Activated CD4-positive, alpha-beta T cell treated with anti-CD3 and anti-CD28 coated beads for 1 hour (primary cell): ENCODE measurements around the gene UBE2L5.

Source experiments
- DNase-seq: peaks from one replicate; pipeline ENCODE4 v3.0.0-alpha.2; 2020

UBE2L5 gene

DNA sequence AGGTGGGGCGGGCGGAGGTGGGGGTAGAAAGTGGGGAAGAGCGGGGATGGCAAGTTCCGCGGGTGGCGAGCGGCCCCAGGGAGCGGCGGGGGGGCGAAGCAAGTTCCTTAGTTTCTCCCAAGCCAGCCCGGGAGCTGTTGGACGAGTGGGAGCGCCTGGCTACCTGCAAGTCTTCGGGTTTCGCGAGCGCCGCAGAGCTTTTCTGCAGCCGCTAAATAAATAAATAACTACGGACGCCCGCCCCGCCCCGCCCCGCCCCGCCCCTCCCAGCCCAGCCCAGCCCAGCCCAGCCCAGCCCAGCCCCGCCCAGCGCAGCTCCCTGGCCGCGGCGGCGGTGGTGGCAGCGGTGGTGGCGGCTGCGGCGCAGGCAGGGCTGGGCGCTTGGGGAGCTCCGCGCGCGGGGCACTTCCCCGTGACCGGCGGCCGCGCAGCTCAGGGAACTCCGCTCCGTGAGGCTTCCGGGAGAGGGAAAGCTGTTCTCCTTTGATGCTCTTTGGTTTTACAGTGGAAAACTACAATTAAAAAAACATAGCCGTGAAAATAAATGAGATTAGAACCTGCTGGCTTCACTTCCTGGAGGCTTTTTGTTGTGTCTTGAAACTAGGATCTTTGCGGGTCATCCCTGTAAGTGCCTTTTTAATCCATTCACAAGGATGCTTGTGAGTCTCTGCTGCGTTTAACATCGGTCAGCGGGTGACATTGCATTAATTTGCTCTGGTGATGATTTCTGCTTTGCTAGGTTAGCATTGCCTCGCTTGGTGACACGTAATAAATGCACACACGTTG, at the start of gene UBE2L5:
TSS of gene UBE2L5 (plus strand) at position 440 of the 786 bp plus-strand sequence. CDS start 5,498 bp downstream, outside the sequence.
- peak; percentile 44 for DNase-seq

DNA sequence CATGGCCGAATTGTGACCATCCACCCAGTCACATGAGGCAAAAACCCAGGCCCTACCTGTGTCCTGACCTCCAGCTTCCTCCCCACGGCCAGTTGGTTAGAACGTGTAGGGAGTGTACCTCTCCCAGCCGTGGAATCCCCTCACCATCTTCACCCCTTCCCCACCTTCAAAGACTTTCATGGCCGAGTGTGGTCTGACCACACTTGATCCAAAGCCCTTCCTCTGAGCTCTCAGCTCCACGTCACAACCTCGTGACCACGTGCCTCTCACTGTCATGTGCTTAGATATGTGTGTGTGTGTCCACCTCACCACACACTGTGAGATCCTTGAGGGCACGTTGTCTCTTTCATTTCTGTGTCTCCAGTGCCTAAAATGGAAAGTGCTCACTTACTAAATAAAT, 48.6 kb upstream of the UBE2L5 start:
- DNase-seq = peak; percentile 14

DNA sequence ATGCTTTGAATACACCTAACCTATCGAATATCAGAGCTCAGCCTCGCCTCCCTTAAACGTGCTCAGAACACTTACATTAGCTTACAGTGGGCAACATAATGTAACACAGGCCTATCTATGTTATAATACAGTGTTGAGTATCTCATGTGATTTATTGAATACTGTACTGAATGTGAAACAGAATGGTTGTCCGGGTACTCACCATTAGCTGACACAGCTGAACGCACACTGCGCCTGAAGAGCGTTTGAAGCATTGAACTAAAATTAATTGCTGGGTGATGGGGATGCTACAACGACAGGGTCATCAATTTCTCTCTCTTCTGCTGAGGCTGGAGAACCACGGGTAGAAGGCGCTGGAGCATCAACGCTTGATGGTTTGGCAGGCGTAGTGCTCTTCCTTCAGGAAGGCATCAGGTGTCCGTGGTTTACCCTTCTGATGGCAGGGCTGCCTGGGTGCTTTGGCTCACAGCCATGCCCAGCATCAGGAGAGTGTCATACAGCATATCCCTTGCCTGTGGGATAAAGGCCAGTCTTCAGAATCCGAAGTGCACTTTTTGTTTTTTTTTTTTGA, 46.9 kb upstream of the UBE2L5 start:
- DNase-seq = no peak

GRCh38 chr13:30376426-30377311, 45.6 kb upstream of the UBE2L5 start:
- DNase-seq = peak; percentile 60

- no peak for DNase-seq
These were observed 45.0 kb upstream of the UBE2L5 start for GRCh38 chr13:30377312-30377685.

GRCh38 chr13:30378191-30378590, 44.1 kb upstream of the UBE2L5 start:
- DNase-seq = no peak

- no peak for DNase-seq
These were observed 41.2 kb upstream of the UBE2L5 start for GRCh38 chr13:30381049-30381448.

DNA sequence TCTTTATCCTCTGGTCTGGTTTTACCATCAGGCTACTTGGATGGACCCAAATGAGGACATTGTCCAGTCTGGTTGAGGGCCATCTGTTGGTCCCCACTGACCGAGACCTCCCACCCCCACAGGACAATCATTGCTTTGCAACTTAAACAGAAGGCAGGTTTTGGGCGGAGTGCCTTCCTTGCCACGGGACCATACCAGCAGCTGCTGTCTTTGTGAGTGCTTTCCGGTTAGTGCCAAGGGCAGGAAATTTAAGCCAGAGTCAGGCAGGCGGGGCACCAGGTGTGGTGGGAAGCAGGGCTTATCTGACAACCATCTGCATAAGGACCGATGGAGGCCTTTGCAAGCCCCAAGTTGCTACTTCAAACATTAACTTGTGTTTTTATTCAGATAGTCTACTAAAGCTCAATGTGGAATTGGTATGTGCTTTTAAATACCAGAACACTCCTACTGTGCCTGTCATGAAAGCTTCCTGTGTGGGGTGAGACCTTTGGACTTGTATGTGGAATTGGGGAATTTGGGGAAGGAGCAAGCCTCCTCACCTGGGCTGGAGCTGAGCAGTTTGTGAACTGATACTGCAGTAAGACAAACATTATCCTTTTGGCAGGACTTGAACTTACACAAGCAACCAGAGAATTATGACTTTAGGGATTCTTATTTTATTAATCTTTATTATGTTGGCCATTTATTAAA, 39.3 kb upstream of the UBE2L5 start:
- DNase-seq = no peak

DNA sequence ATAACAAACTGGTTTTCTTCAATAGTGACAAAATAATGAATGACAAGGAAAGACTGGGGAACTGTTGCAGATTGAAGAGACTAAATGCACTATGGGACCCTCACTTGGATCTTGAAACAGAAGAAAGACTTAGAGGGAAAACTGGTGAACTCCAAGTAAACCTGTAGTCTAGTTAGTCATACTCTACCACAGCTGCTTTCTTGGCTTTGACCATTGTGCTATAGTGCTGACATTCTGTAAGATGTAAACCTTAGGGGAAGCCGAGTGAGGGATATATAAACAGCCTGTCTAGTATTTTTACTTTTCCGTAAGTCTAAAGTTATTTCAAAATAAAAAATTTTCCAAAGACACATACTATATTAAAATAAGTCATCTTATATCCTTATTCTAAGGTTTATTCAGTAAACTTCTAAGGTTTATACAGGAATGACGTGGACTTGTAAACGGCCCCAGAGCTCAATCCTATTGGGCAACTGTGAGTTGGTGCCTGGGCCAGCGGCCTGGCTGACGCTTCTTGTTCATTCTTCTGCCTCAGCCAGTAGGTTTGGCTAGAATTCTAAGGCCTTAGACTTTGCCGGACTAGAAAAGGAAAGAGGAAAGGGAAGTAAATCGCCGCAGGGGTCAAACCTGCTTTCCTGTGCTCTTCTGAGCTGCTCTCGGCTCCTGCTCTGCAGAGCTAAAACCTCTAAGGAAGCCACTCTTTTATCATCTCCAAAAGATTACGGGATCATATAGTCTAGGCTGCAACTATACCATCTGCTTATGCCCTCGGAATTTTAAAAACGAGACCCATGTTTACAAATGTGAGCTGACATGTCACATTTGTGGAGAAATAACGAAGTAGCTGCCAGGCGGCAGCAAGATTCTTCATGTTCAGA, 33.6 kb upstream of the UBE2L5 start:
- DNase-seq = no peak

DNA sequence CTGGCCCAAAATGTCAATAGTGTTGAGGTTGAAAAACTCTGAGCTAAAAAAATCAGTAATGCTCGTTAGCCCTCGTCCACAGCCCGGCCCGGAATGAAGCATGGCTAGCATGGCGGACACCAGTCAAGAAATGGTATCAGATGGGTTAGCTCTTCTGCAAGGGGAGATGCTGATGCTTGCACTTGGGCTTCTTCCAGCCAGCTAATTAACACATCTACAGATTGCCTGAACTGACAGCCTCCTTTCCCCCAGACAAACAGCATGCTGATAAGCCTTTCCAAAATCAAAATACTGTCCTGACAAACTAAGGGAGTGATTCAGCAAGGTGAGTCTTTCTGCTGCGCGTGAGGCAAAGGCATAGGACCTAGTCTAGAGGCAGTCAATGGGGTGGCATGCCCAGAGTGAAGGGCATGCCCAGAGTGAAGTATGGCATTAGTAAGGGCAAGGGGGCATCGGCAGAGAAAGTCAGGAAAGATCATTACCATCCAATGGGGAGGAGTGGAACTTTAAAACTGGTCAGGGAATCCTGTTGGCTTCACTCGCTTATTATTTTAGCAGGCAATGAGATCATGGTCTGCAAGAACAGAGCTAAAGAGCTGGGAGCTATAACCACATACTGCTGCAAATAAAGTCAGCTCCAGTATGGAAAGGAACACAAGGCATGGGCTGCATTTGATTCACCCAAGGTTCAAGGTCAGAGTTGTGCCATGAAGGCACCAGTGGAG, 30.2 kb upstream of the UBE2L5 start:
- no peak for DNase-seq

DNA sequence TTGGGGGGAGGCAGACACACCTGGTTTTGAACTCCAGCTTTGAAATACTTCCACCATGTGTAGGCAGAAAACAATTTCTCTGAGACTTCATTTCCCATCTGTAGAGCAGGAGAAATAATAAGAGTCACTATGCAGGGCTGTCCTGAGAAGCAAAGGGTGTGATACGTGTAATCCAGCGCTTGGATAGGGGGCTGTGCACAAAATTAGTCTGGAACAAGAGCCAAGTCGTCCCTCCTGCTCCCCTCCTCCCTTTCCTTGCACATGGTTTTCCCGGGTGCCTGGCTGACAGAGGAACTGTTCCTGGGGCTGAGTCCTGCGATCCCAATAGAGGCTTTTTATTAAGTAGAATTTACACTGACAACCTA, 29.6 kb upstream of the UBE2L5 start:
- DNase-seq = no peak

DNA sequence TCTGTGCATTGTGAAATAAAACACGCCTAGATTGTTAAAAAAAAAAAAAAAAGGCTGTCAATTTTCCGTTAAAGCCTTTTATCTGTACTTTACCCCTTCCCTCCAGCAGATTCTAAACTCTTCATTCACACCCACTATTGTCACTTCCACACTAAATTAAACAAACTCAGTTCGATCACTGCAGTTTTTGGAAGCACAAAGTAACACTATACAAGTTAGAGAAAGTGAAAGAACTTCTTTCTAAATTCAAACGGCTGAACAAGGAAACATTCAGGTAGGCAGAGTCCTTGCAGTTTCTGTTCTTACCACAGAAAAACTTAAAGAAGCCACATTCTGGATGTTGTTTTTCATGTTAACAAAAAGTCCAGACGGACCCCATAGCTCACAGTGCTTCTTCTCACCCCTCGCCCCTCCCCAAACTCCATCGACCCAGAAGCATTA, 27.5 kb upstream of the UBE2L5 start:
- no peak for DNase-seq

DNA sequence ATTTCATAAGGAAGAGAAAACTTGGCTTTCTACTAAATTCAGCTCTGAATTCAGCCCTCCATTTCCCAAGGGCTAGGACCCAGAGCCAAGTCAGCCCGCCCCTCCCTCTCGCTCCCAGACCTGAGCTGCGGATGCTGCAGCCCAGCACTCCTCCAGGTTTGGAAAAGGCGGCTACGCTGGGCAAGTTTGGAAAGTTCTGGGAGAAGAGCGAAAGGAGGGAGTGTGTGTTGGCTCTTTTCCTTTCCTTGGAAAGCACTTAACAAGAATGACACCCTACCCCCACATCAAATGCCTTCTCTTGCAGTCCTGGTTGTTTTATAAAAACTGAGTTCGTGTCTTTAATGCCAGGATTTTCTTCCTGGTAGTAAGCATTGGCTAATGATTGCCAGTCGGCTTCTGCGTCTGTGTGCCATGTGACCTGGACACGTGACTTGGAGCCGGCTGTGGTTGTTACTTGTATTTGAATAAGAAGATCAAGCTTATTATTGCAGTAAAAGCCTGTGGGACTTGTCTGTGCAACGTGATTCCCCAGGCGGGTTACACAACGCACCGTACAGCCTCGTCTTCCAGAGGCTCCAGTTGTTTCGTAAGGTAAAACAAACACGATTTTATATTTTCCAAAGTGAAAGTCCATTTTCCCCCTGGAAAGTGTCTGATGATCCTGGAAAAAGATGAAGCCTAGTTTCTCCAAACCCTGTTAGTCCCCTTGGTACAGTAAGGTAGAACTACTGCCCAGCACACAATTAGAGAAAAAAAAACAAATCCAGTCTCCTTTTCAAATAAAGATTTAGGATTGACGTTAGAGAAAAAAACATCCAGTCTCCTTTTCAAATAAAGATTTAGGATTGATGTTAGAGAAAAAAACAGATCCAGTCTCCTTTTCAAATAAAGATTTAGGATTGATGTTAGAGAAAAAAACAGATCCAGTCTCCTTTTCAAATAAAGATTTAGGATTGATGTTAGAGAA, 26.8 kb upstream of the UBE2L5 start:
- peak; percentile 52 for DNase-seq

GRCh38 chr13:30396434-30397075, 25.7 kb upstream of the UBE2L5 start:
- DNase-seq = no peak

DNA sequence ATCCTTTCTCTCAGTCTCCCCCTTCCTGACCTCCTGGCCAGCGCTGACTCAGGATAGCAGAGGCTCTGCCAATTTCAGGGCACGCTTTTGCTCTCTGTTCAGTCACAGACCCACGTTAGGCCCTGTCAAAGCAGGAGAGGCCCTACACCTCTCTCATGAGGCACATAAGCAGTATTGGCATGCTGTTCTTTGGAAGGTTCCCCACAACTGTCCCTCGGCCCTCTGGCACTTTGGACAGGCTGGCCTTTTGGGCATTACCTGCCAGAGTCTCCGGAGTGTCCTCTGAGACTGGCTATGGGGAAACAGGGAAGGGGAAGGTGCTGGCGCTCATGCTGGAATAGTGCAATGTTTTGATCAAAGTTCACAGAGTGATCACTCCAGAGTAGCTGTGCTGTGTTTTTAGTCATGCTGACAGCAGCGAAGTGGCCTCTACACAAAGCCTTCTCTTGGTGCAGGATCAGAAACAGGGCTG, 23.7 kb upstream of the UBE2L5 start:
- no peak for DNase-seq

GRCh38 chr13:30400376-30400775, 21.9 kb upstream of the UBE2L5 start:
- DNase-seq = no peak

- DNase-seq = no peak
These were observed 20.9 kb upstream of the UBE2L5 start for GRCh38 chr13:30401347-30401746.

- no peak for DNase-seq
These were observed 18.8 kb upstream of the UBE2L5 start for GRCh38 chr13:30403456-30403855.

GRCh38 chr13:30404207-30404606, 18.1 kb upstream of the UBE2L5 start:
- DNase-seq = no peak
